ENCODE measurements around the gene BBOF1.
"Not testable (repeated sequence)": the region's sequence is repeated elsewhere in the genome, so short reads cannot be mapped to it uniquely, and the experiment has no call there.

Gene BBOF1

DNA sequence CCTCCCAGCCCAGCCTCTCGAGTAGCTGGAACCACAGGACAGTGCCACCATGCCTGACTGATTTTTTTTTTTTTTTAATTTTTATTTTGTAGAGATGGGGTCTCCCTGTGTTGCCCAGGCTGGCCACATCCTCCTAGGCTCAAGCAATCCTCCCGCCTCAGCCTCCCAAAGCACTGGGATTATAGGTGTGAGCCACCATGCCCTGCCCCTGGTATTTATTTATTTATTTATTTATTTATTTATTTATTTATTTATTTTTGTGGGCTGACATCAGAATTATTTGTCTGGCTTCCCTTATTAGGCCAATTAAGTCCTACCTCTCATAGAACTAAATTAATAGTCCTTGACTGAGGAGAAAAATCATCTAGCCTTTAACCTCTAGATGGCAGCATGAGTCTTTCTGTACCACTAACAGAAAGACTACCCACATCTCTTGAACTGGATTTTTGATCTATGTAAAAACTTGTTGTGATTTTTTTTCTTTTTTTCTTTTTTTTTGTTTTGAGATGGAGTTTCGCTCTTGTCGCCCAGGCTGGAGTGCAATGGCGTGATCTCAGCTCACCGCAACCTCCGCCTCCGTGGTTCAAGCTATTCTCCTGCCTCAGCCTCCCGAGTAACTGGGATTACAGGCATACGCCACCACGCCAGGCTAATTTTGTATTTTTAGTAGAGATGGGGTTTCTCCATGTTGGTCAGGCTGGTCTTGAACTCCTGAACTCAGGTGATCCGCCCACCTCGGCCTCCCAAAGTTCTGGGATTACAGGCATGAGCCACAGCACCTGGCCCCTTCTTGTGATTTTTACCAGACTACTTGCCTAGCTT is 92.5 kb downstream of the BBOF1 start:
- not testable (repeated sequence) for DNase-seq
